HPDE6-E6E7 (cell line): ENCODE measurements around the gene PDE6A.
"Not testable (repeated sequence)": the region's sequence is repeated elsewhere in the genome, so short reads cannot be mapped to it uniquely, and the experiment has no call there.

Source experiments
- DNase-seq: peaks from one replicate; pipeline ENCODE4 v3.0.0; 2011; ENCODE audit warnings: missing footprints; ENCODE audit errors: extremely low spot score

Gene PDE6A

GRCh38 chr5:149895416-149896345 is 48.9 kb downstream of the PDE6A start:
- no peak for DNase-seq

- no peak for DNase-seq
These were observed 50.4 kb downstream of the PDE6A start for GRCh38 chr5:149894237-149894636.

- no peak for DNase-seq
These were observed 51.1 kb downstream of the PDE6A start for GRCh38 chr5:149893403-149893931.

GRCh38 chr5:149892594-149892993 is 52.0 kb downstream of the PDE6A start:
- DNase-seq: no peak

GRCh38 chr5:149888280-149888679 is 56.3 kb downstream of the PDE6A start:
- DNase-seq: no peak

- no peak for DNase-seq
These were observed 56.9 kb downstream of the PDE6A start for GRCh38 chr5:149887622-149888183.

GRCh38 chr5:149886692-149887470 is 57.7 kb downstream of the PDE6A start:
- DNase-seq: no peak

GRCh38 chr5:149886060-149886459 is 58.5 kb downstream of the PDE6A start:
- no peak for DNase-seq

GRCh38 chr5:149885513-149885912 is 59.1 kb downstream of the PDE6A start:
- no peak for DNase-seq

GRCh38 chr5:149883550-149883949 is 61.0 kb downstream of the PDE6A start:
- no peak for DNase-seq

- DNase-seq: not testable (repeated sequence)
These were observed 62.0 kb downstream of the PDE6A start for GRCh38 chr5:149882633-149883032.

- DNase-seq: no peak
These were observed 62.7 kb downstream of the PDE6A start for GRCh38 chr5:149881874-149882273.

- DNase-seq: no peak
These were observed 63.4 kb downstream of the PDE6A start for GRCh38 chr5:149881069-149881622.

- DNase-seq: not testable (repeated sequence)
These were observed 65.0 kb downstream of the PDE6A start for GRCh38 chr5:149879593-149879992.

GRCh38 chr5:149878371-149878770 is 66.2 kb downstream of the PDE6A start:
- DNase-seq: no peak

- no peak for DNase-seq
These were observed 70.7 kb downstream of the PDE6A start for GRCh38 chr5:149873896-149874295.

- DNase-seq: no peak
These were observed 72.1 kb downstream of the PDE6A start for GRCh38 chr5:149872351-149873040.

- DNase-seq: no peak
These were observed 73.1 kb downstream of the PDE6A start for GRCh38 chr5:149871471-149871870.

GRCh38 chr5:149870697-149871096 is 73.9 kb downstream of the PDE6A start:
- no peak for DNase-seq

- no peak for DNase-seq
These were observed 74.4 kb downstream of the PDE6A start for GRCh38 chr5:149870232-149870631.

- no peak for DNase-seq
These were observed 75.2 kb downstream of the PDE6A start for GRCh38 chr5:149869411-149869821.
